MM.1S (cell line): ENCODE measurements around the gene AKAP13.

Experiments
- EZH2 ChIP-seq: fragments of 300-600 bp; sonication (generic); optimal IDR thresholded peaks from 2 replicates; pipeline ENCODE3; 2017; ENCODE audit warnings: low read depth, mild to moderate bottlenecking, antibody characterized with exemption, low read length, mixed read lengths
- TF ChIP-seq, protein P1 (sequence below): fragments of 300-600 bp; sonication (generic); IDR thresholded peaks from 2 replicates; pipeline ENCODE4 v1.5.1; 2016; ENCODE audit warnings: antibody characterized with exemption, low read length, mixed read lengths

DNA sequence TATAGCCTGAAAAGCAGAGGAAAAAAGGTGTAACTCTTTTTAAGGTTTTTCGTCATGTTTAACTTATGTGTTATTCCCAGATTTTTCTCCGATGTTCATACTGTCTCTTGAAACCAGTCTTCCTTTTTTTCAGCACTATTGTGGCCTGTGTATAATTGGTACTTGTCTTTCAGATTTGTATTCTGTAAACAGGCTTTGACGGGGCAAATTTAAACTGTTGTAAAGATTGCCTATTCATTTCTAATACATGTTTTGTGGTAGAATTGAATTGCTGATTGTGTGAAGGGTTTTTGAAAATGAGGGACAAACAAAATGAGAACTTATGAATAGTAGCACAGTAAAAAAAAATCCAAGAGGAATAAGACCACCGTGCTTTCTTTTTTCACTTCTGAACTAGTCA, 33.6 kb downstream of the AKAP13 start:
- no peak for TF ChIP-seq EZH2
- TF ChIP-seq, protein P1, sequence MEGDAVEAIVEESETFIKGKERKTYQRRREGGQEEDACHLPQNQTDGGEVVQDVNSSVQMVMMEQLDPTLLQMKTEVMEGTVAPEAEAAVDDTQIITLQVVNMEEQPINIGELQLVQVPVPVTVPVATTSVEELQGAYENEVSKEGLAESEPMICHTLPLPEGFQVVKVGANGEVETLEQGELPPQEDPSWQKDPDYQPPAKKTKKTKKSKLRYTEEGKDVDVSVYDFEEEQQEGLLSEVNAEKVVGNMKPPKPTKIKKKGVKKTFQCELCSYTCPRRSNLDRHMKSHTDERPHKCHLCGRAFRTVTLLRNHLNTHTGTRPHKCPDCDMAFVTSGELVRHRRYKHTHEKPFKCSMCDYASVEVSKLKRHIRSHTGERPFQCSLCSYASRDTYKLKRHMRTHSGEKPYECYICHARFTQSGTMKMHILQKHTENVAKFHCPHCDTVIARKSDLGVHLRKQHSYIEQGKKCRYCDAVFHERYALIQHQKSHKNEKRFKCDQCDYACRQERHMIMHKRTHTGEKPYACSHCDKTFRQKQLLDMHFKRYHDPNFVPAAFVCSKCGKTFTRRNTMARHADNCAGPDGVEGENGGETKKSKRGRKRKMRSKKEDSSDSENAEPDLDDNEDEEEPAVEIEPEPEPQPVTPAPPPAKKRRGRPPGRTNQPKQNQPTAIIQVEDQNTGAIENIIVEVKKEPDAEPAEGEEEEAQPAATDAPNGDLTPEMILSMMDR = no peak
